ENCODE results near the gene C12orf57. TPM values are rescaled to one million over a fixed set of nuclear protein-coding genes. Genes with fewer than 3 reads are reported as not detected.
A peak's percentile ranks its signal among the peaks of the same experiment; 100 is the strongest.

Gene C12orf57
- total and polyA plus RNA-seq, 9 of the 15 experiments (the other 6 are each of a cell fraction or from before 2014, with no cell fraction given): 26.7 to 191 (median 107) TPM

GRCh38 chr12:6965026-6965661 lies 21.3 kb downstream of the C12orf57 start (continued):
- TF ChIP-seq CHD7 (IDR thresholded peaks at IDR 0.05; ENCODE audit: low read depth, low read length) (no peak), TCF3 (CRISPR knock-in tag; IDR thresholded peaks at IDR 0.05) (no peak), IRF2 (CRISPR knock-in tag; IDR thresholded peaks at IDR 0.05) (no peak), FOXK1 (CRISPR knock-in tag; IDR thresholded peaks at IDR 0.05; ENCODE audit: borderline replicate concordance) (no peak), SMAD2 (IDR thresholded peaks at IDR 0.05; ENCODE audit: low read depth, low read length) (no peak), CREB1 (IDR thresholded peaks at IDR 0.05) (no peak), CREB1 (CRISPR knock-in tag; IDR thresholded peaks at IDR 0.05) (peak; percentile 48; the same call in 1 of the 2 replicates), CBX8 (IDR thresholded peaks at IDR 0.05; ENCODE audit: borderline replicate concordance, extremely low read depth, low read depth, low read length, poor library complexity, severe bottlenecking) (no peak), MLX (CRISPR knock-in tag; conservative IDR thresholded peaks at IDR 0.05) (no peak), TCF7 (IDR thresholded peaks at IDR 0.05; ENCODE audit: borderline replicate concordance) (no peak), GATA2 (CRISPR knock-in tag; IDR thresholded peaks at IDR 0.05) (no peak), ZNF253 (CRISPR knock-in tag; conservative IDR thresholded peaks at IDR 0.05) (no peak), NR0B1 (IDR thresholded peaks at IDR 0.05; ENCODE audit: partially characterized antibody) (no peak), SMARCA5 (IDR thresholded peaks at IDR 0.05) (no peak), ESRRB (CRISPR knock-in tag; IDR thresholded peaks at IDR 0.05; ENCODE audit: borderline replicate concordance) (no peak)
